WERI-Rb-1 (cell line): ENCODE measurements around the gene FGF12.

Experiments used
- DNase-seq: peaks from one replicate; pipeline ENCODE4 v3.0.0-alpha.2; 2020
- H3K27ac ChIP-seq: fragments of 250-450 bp; sonication (Bioruptor Pico); 2 replicates; pipeline ENCODE4 v1.5.1; 2020; ENCODE audit warnings: mild to moderate bottlenecking, moderate library complexity
- H3K27me3 ChIP-seq: fragments of 250-450 bp; sonication (Bioruptor Pico); 2 replicates; pipeline ENCODE4 v1.5.1; 2021; ENCODE audit warnings: mild to moderate bottlenecking, low read depth, moderate library complexity; ENCODE audit not compliant: insufficient read depth, severe bottlenecking
- H3K36me3 ChIP-seq: fragments of 250-450 bp; sonication (Bioruptor Pico); 2 replicates; pipeline ENCODE4 v1.5.1; 2020; ENCODE audit warnings: mild to moderate bottlenecking, moderate library complexity
- H3K4me3 ChIP-seq: 2 replicates; pipeline ENCODE4 v1.5.1; 2011; ENCODE audit warnings: low read depth, mild to moderate bottlenecking, control low read depth, low read length
- H3K9me3 ChIP-seq: fragments of 250-450 bp; sonication (Bioruptor Pico); 2 replicates; pipeline ENCODE4 v1.5.1; 2021; ENCODE audit warnings: mild to moderate bottlenecking, moderate library complexity; ENCODE audit not compliant: severe bottlenecking
- TF ChIP-seq, protein P1 (sequence below): IDR thresholded peaks from 2 replicates; pipeline ENCODE4 v1.5.1; 2011; ENCODE audit warnings: low read depth, mild to moderate bottlenecking, control low read depth, inconsistent platforms, low read length

FGF12 gene

DNA sequence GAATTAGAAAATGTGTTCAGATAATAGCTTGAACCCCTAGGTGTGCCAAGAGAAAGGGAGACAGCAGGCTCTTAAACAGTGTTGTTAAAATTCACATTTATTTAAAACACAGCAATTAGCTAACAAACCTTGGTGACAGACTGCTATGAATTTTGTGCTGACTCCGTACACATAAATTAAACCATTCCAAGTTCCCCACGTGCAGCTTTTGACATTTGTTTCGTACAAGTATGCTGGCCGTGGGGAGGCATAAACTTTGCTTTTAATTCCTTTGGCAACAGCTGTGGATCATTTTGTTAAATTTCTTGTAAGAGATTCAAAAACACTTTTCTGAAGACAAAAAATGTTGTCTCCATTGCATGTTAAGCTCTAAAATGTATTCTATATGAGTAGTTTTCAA, 465.3 kb downstream of the FGF12 start:
- Histone ChIP-seq H3K9me3 (no peaks in the 10 kb centered on the region), H3K4me3 (no peak overlapping the region), H3K27ac (no peak overlapping the region), H3K27me3 (no peaks in the 10 kb centered on the region), H3K36me3 (no peaks in the 10 kb centered on the region)
- TF ChIP-seq, protein P1, sequence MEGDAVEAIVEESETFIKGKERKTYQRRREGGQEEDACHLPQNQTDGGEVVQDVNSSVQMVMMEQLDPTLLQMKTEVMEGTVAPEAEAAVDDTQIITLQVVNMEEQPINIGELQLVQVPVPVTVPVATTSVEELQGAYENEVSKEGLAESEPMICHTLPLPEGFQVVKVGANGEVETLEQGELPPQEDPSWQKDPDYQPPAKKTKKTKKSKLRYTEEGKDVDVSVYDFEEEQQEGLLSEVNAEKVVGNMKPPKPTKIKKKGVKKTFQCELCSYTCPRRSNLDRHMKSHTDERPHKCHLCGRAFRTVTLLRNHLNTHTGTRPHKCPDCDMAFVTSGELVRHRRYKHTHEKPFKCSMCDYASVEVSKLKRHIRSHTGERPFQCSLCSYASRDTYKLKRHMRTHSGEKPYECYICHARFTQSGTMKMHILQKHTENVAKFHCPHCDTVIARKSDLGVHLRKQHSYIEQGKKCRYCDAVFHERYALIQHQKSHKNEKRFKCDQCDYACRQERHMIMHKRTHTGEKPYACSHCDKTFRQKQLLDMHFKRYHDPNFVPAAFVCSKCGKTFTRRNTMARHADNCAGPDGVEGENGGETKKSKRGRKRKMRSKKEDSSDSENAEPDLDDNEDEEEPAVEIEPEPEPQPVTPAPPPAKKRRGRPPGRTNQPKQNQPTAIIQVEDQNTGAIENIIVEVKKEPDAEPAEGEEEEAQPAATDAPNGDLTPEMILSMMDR, result no peak
- no peak for DNase-seq

DNA sequence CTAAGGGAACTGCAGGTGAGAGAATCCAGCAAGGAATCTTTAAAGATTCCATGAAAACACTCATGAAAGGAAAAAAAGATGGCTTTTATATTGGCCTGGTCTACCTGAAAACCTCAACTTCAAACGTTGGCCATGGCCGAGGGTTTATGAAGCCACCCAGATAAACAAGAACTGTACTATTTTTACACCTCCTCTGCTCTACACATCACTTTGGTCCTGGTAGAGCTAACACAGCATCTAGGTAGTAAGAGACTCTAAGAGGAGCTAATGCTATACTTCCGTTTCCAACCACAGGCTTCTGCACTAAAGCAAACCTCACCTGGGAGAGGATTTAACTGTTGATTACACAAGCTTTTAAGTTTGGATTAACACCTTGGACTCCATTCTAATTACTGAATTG, 466.2 kb downstream of the FGF12 start:
- H3K36me3 ChIP-seq, result no peaks in the 10 kb centered on the region
- H3K27me3 ChIP-seq, result no peaks in the 10 kb centered on the region
- H3K27ac ChIP-seq, result no peak overlapping the region
- TF ChIP-seq, protein P1, result no peak
- DNase-seq, result no peak
- no peaks in the 10 kb centered on the region for H3K9me3 ChIP-seq
- no peak overlapping the region for H3K4me3 ChIP-seq

DNA sequence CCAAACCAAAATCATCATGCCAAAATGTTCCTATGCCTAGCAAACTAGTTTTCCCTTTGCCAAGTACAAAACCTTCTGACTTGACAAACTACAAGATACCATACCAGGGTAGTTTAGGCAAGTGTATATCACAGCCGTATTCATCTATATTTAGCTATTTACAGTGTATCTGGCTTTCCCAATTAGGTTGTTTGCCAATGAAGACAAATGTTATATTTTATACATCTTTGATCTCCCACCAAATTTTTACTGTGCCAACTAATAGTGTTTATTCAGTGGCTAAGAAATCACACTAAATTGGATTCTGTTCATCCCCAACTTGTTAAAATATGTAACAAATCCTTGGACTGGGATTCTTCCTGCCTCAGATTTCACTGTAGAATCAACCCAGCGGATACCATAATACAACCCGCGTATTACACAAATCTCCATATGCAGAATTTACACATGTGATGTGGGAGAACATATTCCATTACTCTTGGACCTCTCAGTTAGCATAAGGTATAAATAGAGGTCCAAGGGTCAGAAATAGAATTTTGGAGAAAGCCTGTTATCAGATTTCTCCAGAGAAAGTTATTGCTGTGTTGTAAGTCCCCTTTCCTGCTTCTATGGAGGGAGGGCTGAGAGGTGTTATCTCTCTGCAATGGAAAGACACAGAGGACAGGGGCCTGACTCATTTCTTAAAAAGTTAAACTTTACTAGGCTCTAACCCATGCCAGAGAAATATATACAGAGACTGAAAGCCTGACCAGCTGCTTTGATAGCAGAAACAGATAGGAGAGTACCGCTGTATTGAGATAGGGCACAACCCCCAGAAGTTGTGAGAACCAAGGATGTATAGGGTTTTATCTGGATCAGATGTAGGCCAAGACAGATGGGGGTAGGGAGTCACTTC, 467.0 kb downstream of the FGF12 start:
- no peak overlapping the region for H3K4me3 ChIP-seq
- no peak overlapping the region for H3K27ac ChIP-seq
- no peaks in the 10 kb centered on the region for H3K9me3 ChIP-seq
- no peaks in the 10 kb centered on the region for H3K27me3 ChIP-seq
- no peak for DNase-seq
- TF ChIP-seq, protein P1, result no peak
- H3K36me3 ChIP-seq, result no peaks in the 10 kb centered on the region

DNA sequence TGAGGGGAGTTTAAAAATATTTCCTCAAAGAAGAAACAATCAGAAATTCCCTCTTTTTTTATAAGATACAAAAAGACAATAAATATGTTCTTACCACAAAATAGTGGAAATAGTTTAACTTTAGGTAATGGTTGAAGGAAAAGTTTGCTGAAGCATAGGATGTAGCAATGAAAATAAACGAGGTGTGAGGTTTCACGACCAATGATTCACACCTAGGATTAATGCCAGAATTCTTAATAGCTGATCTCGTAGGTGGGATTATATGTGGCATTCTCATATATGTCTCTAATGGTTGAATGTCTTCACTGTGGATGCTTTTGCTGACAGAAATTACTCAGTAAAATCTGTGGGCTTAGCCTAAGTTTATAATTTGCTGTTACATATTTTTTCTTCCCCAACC, 467.7 kb downstream of the FGF12 start:
- Histone ChIP-seq H3K9me3 (no peaks in the 10 kb centered on the region), H3K4me3 (no peak overlapping the region), H3K36me3 (no peaks in the 10 kb centered on the region), H3K27ac (no peak overlapping the region), H3K27me3 (no peaks in the 10 kb centered on the region)
- DNase-seq, result no peak
- TF ChIP-seq, protein P1, result no peak

DNA sequence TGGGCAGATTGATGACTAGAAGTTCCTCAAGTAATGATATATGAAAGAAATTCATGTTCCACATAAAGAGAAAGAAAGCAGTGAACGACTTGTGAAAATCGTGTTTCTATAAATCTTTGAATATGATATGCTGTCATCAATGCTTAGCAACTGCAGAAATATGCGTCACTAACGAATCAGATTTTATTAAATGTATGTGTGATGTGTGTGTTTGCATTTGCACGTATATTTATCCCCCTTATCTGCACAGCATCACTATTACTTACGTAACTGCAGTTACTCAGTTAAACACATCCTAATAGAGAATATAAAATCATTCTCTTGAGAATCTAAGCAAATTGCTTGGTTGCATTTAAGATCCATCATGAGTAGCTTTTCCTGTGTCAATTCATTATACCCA, 468.6 kb downstream of the FGF12 start:
- no peak for DNase-seq
- H3K9me3 ChIP-seq, result no peaks in the 10 kb centered on the region
- H3K27me3 ChIP-seq, result no peaks in the 10 kb centered on the region
- no peaks in the 10 kb centered on the region for H3K36me3 ChIP-seq
- H3K27ac ChIP-seq, result no peak overlapping the region
- TF ChIP-seq, protein P1, result no peak
- H3K4me3 ChIP-seq, result no peak overlapping the region

DNA sequence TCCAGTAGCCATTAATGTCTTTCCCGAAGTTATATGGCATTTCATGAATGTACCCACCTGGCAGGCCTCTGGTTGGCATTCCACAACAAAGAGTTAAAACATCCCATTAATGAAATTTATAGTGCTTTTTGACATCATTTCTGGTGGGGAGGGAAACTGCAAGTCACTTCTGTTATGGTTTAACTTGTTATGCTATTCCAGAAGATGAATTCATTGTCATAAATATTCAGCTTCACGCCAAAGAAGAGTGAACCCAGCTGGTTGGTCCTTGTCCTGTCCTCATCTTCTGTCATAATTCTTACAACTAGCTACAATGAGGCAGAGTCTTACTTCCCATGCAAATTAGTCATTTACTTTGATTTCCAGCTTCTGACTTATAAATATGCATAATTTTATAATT, 471.5 kb downstream of the FGF12 start:
- no peak for DNase-seq
- Histone ChIP-seq H3K9me3 (no peaks in the 10 kb centered on the region), H3K27me3 (no peaks in the 10 kb centered on the region), H3K36me3 (no peaks in the 10 kb centered on the region), H3K4me3 (no peak overlapping the region), H3K27ac (no peak overlapping the region)
- TF ChIP-seq, protein P1, result no peak
